GM19239 (cell line): ENCODE measurements around the gene CTBP2.
A peak's percentile ranks its signal among the peaks of the same experiment; 100 is the strongest.
"Not testable (repeated sequence)": the region's sequence is repeated elsewhere in the genome, so short reads cannot be mapped to it uniquely, and the experiment has no call there.

ENCODE experiments used
- DNase-seq: peaks from one replicate; pipeline ENCODE4 v3.0.0; 2011; ENCODE audit warnings: low spot score; ENCODE audit not compliant: insufficient read length
- FAIRE-seq: peaks from 2 replicates; lab custom pipeline; 2011; peaks lifted over from hg19 to GRCh38; lab: Jason Lieb, UNC

Gene CTBP2

GRCh38 chr10:125187238-125188194 lies 27.2 kb upstream of the CTBP2 start:
- DNase-seq: no peak
- no peak for FAIRE-seq

- FAIRE-seq: no peak
- no peak for DNase-seq
These were observed 26.2 kb upstream of the CTBP2 start for GRCh38 chr10:125186431-125187170.

- FAIRE-seq, DNase-seq: not testable (repeated sequence)
These were observed 18.7 kb upstream of the CTBP2 start for GRCh38 chr10:125179107-125179506.

- DNase-seq (no peak), FAIRE-seq (no peak)
These were observed 17.6 kb upstream of the CTBP2 start for GRCh38 chr10:125177641-125178640.

GRCh38 chr10:125175807-125176206 lies 15.4 kb upstream of the CTBP2 start:
- DNase-seq (no peak), FAIRE-seq (peak; percentile 33)

- FAIRE-seq (no peak), DNase-seq (no peak)
These were observed 14.0 kb upstream of the CTBP2 start for GRCh38 chr10:125174360-125174759.

GRCh38 chr10:125172694-125173093 lies 12.3 kb upstream of the CTBP2 start:
- DNase-seq: no peak
- FAIRE-seq: no peak

- DNase-seq (no peak), FAIRE-seq (no peak)
These were observed 11.3 kb upstream of the CTBP2 start for GRCh38 chr10:125171402-125172306.

- no peak for FAIRE-seq
- DNase-seq: no peak
These were observed 9.6 kb upstream of the CTBP2 start for GRCh38 chr10:125169915-125170314.

- FAIRE-seq: no peak
- DNase-seq: no peak
These were observed 8.9 kb upstream of the CTBP2 start for GRCh38 chr10:125169279-125169678.

GRCh38 chr10:125166658-125167057 lies 6.3 kb upstream of the CTBP2 start:
- FAIRE-seq (no peak), DNase-seq (no peak)

- no peak for FAIRE-seq
These were observed 5.5 kb upstream of the CTBP2 start for GRCh38 chr10:125165584-125166573.

GRCh38 chr10:125164421-125164820 lies 4.1 kb upstream of the CTBP2 start:
- no peak for FAIRE-seq
- no peak for DNase-seq

More at GRCh38 chr10:125165584-125166573, 5.5 kb upstream of the CTBP2 start:
- DNase-seq: no peak

GRCh38 chr10:125163803-125164202 lies 3.4 kb upstream of the CTBP2 start:
- no peak for DNase-seq
- no peak for FAIRE-seq

GRCh38 chr10:125163312-125163711 lies 2.9 kb upstream of the CTBP2 start:
- DNase-seq, FAIRE-seq: not testable (repeated sequence)

- FAIRE-seq (no peak), DNase-seq (no peak)
These were observed 2.0 kb upstream of the CTBP2 start for GRCh38 chr10:125162120-125162931.

- no peak for FAIRE-seq
- no peak for DNase-seq
These were observed 1.4 kb upstream of the CTBP2 start for GRCh38 chr10:125161707-125162119.
